ENCODE data around the gene EHD2. TPM values are rescaled to one million over a fixed set of nuclear protein-coding genes. Genes with fewer than 3 reads are reported as not detected.

Gene EHD2
- total RNA-seq, 1 experiment from 2014 or later, result 65.1 TPM

GRCh38 chr19:47691090-47691489 is 22.1 kb upstream of the EHD2 start:
- DNase-seq (ENCODE audit: low read depth), result no peak

GRCh38 chr19:47691782-47692181 is 21.4 kb upstream of the EHD2 start:
- no peak for DNase-seq (ENCODE audit: low read depth)

- DNase-seq (ENCODE audit: low read depth), result no peak
Measured at GRCh38 chr19:47693489-47693888, 19.7 kb upstream of the EHD2 start.

GRCh38 chr19:47693903-47694302 is 19.3 kb upstream of the EHD2 start:
- no peak for DNase-seq (ENCODE audit: low read depth)

GRCh38 chr19:47694466-47695273 is 18.6 kb upstream of the EHD2 start:
- DNase-seq (ENCODE audit: low read depth), result no peak

GRCh38 chr19:47695533-47696262 is 17.5 kb upstream of the EHD2 start:
- no peak for DNase-seq (ENCODE audit: low read depth)

GRCh38 chr19:47696635-47697034 is 16.6 kb upstream of the EHD2 start:
- DNase-seq (ENCODE audit: low read depth), result no peak

GRCh38 chr19:47697863-47698609 is 15.2 kb upstream of the EHD2 start:
- DNase-seq (ENCODE audit: low read depth), result peak; percentile 76

GRCh38 chr19:47698631-47699359 is 14.4 kb upstream of the EHD2 start:
- DNase-seq (ENCODE audit: low read depth), result no peak

GRCh38 chr19:47699360-47699917 is 13.8 kb upstream of the EHD2 start:
- peak; percentile 27 for DNase-seq (ENCODE audit: low read depth)

GRCh38 chr19:47700934-47701716 is 12.1 kb upstream of the EHD2 start:
- no peak for DNase-seq (ENCODE audit: low read depth)

- DNase-seq (ENCODE audit: low read depth), result no peak
Measured at GRCh38 chr19:47701717-47702552, 11.3 kb upstream of the EHD2 start.

GRCh38 chr19:47702671-47703070 is 10.6 kb upstream of the EHD2 start:
- no peak for DNase-seq (ENCODE audit: low read depth)

GRCh38 chr19:47703301-47703700 is 9.9 kb upstream of the EHD2 start:
- DNase-seq (ENCODE audit: low read depth), result no peak

GRCh38 chr19:47704024-47704423 is 9.2 kb upstream of the EHD2 start:
- no peak for DNase-seq (ENCODE audit: low read depth)

- no peak for DNase-seq (ENCODE audit: low read depth)
Measured at GRCh38 chr19:47704656-47705055, 8.6 kb upstream of the EHD2 start.

- peak; percentile 75 for DNase-seq (ENCODE audit: low read depth)
Measured at GRCh38 chr19:47707135-47707925, 5.9 kb upstream of the EHD2 start.

GRCh38 chr19:47711652-47712242 is 1.5 kb upstream of the EHD2 start:
- DNase-seq (ENCODE audit: low read depth), result no peak
